HG02884 (cell line): ENCODE results near the gene TIE1.

Experiments used
- ATAC-seq: cut with Tn5 transposase; IDR thresholded peaks from one replicate; pipeline ENCODE4 v1.9.1; 2021; ENCODE audit warnings: mild to moderate bottlenecking, moderate library complexity; ENCODE audit not compliant: unreplicated experiment

TIE1 gene

DNA sequence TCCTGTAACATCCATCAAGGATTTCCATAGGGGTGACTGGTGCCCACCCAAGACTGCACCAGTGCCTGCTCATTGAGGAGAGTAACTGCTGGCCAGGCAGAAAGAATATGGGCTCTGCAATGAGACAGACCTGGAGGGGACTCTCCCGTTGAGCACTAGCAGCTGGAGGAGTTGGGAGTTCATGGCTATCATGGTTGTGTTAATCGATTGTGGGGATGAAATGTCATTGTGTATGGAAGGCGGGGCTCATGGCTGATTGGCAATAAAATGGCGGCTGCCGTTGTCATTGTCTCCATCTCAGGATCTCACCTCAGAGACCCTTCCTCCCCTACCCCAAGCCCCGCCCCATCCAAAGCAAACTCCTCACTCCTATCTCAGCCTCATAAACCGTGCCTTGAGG, 27.1 kb upstream of the TIE1 start:
- no peak for ATAC-seq

DNA sequence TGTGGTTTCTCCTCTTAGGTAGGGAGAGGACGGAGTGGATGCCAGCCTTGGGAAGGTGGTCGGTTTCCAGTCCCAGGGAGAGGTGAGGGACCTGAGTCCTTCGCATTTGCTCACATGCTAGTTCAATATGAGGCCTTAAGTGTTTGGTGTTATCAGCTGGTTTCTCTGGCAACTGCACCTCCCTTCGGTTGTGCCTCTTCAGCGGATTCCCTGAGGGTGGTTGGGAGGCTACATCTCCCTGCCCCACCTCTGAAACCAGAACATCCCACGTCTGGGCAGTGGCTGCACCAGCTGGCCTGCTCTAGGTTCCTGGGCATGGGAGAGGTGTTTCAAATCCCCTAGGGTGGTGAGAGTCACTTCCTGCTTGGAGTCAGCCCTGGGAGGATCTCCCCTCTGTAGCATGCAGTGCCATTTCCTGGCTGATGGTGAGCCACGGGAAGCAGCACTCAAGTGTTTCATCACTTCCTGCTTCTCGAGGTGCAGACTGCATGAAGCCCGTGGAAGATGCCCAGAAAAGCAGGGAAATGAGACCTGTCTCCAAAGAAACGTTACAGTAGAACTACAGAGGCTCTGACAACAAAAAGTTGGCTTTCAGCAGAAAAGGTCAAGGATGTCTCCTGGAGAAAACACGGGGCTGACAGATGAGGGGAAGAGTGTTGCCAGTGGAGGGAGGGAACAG, 26.5 kb upstream of the TIE1 start:
- no peak for ATAC-seq

DNA sequence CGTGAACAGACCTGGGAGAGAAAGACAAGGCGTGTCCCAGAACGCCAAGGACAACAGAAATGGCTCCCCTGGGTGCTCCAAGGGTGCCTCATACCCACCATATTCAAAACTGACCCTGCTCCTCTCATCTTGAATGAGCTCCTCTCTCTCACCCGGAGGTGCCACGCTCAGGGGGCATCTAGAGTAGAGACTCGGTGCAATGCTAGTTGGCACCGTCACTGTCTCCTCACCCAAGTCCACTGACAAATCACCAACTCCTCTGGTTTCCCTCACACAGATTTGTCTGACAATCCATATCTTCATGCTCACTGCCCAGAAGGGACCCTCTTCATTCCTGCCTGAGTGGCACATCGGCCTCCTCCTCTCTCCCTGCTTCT, 26.0 kb upstream of the TIE1 start:
- no peak for ATAC-seq

DNA sequence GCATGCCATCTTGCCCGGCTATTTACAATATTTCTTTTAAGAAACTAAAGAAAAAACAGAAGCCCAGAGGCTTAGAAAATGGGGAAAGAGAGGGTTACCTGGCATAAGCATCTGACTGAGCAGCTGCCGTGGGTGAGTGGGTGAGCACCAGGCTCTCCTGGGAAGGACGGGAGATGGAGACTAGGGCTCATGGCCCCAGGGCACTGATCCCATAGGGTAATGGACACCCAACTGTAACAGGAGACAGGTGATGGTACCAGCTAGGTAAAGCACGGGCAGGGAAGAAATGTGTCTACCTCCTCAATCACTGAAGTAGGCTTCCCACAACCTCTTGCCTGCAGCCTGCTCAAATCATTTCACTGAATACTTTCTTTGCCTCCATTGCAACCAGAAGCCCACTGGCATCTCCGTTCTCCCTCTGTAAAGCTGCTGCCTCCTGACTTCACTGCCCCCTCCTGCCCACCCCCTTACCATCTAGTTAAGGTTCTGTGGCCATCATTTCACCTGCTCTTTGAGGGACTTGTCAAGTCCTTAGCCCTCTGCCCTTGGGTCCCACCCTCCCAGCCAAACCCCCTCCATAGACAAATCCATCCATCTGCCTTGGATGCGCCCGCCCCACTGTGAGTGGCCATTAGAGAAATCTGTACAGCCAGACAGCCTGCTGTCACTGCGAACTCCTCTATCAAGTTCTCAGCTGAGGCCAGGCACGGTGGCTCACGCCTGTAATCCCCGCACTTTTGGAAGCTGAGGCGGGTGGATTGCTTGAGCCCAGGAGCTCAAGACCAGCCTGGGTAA, 24.8 kb upstream of the TIE1 start:
- ATAC-seq = no peak

DNA sequence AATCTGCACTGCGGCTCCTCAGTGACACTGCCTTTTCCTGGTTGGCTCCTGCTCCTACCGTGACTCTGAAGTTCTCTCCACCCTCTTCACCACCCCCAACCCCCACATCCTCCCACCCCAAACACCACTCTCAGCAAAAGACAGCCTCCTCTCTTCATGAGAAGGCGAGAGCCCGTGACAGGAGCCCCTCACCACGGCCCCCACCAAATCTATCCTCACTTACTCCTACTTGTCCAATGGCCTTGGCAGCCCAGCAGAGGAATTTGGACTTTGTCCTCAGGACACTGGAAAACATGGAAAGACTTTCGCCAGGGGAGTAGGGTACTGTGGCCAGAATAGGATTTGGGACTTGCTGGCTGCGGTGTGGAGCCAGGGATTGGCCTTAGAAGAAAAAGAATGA, 24.1 kb upstream of the TIE1 start:
- ATAC-seq = no peak

DNA sequence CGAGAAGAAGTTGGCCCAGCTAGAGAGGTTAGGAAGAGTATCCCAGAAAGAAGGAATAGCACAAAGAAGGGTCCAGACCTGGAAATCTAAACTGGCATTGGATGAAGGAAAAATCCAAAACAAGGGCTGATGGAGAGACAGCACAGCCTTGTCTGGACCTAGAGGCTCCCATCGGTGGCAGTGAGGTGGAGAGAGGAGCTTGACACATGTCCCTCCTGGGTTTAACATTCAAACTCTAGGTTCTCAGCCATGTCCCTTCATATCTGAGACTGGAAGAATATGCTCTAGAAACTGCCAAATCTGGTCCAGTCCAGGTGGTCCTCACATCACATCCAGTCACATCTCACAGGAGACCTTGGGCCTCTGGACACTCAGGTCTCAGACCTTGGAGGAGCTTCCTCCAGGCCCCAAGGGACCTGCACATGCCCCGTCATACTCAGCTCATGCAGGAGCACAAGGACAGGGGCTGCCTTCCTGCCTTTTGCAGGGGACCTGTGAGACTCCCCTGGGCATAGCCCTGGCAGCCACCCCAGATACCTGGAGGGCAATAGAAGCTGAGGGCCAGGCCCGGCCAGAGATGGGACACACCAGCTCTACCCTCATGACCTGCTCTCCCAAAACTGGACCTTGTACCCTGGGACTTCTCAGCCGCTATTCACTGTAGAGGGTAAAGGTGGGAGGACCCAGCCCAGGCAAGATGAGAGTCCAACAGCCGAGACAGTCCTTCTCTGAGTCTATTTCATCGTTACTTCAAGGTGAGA, 23.5 kb upstream of the TIE1 start:
- ATAC-seq = no peak

DNA sequence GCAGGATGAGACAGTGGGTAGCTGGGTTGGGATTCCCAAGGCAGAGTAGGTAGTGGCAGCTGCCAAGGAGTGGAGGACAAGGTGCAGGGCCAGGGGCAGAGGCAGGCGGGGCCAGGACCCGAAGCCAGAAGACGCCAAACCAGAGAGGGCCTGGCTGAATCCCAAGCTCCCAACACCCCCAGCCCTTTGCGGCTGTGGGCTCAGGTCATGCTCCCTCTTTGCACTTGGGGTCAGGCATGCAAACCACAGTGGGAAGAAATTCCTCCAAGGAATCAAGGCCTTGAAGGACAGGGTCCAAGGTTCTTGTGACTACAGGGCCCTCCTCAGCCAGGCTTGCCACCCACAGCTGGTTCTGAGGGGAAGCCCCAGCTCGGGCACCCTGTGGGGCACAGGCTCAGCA, 21.6 kb upstream of the TIE1 start:
- no peak for ATAC-seq

DNA sequence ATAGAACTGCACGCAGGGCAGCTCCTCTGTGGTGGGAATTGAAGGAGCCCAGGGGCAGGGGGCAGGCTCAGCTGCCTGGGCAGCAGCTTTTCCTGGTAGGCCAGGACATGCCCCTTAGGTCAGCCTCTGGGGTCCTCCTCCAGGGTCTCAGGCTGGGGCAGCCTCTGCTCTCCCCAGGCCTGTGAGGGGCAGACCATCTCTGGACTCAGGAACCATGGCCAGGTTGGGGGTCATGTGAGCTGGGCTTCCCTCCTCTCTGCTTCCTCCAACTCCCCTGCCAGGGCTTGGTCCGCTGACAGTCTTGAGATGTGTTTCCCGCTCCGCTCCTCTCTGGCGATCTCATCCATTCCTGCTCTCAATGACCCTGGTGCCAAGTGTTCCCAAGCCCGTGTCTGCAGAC, 21.1 kb upstream of the TIE1 start:
- no peak for ATAC-seq

DNA sequence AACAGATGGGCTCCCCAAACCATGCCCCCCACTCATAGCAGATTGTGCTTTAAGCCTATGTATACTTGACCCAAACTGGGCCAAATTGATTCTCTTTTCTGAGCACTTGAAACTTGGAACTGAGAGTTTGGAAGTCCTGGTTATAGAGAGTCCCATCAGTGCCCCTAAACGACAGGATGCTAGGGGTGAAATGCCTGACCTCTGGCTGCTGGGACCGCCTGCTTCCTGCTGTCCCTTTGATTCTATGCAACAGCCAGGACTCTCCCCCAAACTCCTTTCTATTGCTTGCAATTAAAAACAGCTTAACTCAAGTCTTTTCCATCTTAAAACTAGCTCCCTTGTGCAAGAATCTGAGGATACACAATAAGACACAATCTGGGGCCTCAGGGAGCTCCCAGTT, 20.1 kb upstream of the TIE1 start:
- no peak for ATAC-seq

DNA sequence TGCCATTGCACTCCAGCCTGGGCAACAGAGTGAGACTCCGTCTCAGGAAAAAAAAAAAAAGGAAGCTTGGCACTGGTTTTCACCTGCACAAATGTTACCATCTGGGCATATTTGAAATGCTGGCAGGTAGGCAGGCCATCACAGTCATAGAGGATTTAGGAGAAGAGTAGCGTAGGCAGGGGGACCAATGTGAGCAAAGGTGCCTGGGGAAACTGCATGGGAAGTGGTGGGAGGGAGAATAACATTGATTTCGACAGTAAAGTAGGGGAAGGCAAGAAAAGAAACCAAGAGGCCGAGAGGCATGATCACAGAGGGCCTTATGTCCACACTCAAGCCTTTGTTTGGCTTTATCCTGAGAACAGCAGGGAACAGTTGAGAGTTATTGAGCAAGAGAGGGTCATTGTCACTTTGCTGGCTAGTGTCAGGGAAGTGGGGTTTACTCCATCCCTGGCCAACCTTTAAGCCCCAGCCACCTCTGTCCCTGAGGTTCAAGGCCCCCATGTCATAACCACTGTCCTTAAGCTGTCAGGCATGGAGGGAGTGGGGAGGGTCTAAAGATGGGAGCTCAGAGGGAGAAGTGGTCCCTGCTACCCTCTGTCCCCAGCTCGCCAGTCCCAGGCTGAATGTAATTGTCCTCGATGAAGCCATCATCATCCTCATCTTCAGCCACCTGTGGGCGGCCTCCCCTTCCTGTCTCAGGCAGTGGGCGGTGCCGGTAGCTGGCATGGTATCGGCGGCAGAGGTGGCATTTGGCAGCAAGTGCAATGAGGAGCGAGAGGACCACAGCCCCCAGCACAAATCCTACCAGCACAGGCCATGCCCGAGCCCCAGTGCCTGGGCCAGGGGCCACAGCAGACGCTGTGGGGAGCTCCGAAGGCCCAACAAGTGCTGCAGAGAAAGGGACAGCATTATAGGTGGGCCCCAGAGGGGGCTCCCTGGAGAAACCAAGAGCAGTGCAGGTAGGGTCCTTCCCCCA, 18.3 kb upstream of the TIE1 start:
- no peak for ATAC-seq

DNA sequence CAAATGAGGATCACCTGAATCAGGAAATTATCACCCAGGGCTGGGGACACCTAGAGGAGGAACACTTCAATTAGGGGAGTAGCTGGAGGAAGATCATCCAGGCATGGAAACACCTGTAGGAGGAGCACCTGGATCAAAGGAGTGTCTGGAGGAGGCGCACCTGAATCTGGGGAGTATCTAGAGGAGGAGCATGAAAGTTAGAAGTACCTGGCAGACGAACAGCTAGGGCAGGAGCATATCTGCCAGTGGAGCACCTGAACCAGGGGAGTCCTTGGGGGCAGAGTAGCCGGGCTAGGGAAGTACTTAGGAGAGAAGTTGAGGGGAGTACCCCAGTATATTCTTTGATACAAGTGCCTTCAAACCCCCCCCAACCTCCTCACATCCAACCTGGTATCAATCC, 16.7 kb upstream of the TIE1 start:
- ATAC-seq = no peak

DNA sequence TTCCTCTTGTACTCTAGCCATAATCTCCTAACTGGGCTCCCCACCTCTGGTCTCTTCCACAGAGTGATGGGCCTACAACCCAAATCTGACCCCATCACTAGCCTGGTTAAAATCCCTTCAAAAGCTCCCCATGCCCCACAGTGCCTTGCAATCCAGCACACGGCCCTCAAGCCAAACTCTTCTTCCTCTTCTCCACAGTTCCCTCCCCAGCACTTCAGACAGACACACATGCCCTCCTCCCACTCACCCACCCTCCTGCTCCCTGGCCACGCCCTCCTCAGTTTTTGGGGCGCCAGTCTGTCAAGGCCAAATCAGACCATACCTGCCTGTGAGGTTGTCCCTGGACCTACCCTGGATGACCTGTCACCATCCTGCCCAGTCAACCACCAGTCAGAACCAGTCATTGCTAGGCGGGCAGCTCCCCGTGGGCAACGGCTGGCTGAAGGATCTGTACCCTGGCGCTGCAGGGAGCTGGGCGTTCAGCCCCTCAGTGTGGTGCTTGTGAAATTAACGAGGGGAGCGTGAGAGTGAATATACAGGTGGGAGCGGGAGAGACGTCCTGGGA, 16.2 kb upstream of the TIE1 start:
- ATAC-seq = no peak

DNA sequence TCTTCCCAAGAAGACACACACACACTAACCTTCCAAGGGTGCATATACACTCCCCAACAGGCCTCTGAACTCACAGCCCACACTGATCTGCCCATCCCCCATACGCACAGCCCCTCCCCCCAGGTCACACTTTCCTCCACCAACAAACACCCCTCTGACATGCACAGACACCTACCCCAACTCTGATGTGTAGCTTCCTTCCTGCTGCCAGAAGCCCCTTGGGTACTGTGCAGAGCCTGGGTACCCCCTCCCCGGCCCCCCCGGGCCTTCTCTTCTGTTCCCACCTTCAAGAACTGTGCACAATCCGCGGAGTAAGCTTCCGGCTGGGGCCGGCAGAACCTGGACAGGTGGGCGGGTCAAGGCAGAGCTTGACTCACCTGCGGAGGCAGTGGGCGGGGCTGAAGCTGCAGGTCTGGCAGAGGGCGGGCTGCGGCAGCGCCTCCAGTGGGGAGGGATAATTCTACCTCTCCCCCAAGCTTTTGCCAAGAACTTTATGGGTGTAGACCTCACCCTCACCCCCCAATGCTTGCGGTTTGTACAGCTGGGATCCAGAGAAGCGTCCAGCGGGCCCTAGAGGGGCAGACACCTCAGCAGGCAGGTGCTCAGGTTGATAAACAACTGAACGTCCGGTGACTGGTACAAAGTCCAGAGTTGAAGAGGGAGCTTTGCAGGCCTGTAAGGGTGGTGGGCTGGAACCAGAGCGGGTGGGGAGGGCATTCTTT, 15.4 kb upstream of the TIE1 start, which contains the start of gene C1orf210:
C1orf210 (minus strand) TSS at position 313 of the 722 bp plus-strand sequence. CDS start 2,311 bp downstream, outside the sequence.
- ATAC-seq = no peak

DNA sequence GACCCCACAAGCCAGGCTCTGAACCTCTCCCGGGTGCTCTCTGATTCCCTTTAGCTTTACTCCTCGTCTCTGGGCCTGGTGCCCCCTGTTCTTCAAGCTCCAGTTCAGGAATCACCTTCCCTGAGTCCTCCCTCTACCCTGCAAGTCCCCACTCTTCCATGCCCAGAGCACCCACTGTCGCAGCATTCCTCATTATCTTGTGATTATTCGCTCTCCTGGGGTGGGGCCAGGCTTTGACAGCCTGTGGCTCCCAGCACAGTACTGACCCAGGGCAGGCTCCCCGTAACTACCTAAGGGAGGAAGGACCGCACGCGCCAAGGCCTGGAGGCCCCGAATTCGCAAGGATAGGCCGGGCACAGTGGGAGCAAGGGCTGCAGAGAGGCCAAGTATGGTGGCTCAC, 14.7 kb upstream of the TIE1 start:
- no peak for ATAC-seq

DNA sequence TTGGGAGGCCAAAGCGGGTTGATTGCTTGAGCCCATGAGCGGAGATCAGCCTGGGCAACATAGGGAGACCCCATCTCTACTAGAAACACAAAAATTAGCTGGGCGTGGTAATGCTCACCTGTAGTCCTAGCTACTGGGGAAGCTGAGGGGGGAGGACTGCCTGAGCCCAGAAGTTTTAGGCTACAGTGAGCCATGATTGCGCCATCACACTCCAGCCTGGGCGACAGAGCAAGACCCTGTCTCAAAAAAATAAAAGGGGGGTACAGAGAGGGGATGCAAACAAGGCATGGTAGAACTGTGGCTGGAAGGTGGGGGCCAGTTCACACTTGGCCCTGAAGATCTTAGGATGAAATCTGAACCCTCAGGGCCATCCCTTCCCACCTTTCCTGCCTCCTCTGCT, 14.2 kb upstream of the TIE1 start:
- no peak for ATAC-seq

DNA sequence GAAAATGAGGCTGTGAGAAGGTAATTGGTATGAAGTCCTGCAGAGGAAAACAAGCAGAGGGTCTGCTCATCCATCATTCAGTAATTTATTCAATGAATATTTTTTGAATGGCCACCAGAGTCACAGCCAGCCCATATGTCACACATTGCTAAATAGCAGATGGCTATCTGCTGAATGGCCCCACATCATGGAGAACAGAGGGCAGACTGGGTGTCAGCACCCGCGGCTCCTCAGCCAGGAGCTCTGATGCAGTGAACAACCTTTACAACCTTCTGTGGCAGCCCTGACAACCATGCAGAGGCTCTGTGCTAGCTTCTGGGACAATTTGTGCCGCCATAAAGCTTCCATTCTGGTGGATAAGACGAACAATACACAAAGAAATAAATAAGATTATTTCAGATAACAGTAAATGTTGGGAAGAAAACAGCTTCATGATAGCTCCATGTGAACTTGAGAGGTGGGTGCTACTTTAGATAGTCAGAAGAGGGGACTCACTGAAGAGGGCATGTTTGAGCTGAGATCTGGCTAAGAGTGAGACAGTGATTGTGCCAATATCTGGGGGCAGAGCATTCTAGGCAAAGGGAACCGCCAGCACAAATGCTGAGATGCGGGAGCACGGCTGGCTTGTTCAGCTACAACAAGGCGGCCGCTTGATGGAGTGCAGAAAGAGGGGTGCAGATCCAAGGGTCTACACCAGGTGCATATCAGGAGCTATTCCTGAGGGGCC, 12.6 kb upstream of the TIE1 start:
- no peak for ATAC-seq

DNA sequence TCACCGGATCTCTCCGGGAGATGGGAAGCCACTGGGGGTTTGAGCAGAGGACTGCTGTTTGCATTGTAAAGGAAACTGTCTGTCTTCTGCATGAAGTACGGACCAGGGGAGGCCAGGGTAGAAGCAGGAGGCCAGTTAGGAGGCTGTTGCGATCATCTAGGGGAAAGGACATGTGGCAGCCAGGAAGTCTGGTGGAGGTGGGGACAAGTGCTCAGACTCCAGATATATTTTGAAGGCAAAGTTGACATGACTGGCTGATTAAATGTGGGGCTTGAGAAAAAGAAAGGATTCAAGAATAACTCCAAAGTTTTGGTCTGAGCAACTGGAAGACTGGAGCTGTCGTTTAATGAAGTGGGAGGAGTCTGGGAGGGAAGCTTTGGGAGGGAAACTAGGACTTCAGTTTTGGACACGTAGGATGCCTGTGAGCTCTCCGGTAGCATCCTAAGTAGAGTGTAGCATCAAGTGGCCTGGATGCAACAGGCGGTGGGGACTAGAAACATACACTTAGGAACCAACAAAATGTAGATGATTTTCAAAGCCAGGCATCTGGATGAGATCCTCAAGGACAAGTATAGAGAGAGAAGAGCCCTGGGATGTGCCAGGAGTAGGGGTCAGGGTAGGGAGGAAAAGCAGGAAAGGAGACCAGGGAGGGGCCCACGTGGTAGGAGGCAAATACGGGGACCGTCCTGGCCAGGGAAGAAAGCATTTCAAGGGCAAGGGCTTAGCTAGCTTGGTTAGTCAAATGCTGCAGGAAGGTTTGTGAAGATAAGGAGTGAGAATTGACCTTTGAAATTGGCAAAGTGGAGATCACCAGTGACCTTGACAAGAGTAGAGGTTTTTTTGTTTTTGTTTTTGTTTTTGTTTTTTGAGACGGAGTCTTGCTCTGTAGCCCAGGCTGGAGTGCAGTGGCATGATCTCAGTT, 11.7 kb upstream of the TIE1 start:
- ATAC-seq = no peak

DNA sequence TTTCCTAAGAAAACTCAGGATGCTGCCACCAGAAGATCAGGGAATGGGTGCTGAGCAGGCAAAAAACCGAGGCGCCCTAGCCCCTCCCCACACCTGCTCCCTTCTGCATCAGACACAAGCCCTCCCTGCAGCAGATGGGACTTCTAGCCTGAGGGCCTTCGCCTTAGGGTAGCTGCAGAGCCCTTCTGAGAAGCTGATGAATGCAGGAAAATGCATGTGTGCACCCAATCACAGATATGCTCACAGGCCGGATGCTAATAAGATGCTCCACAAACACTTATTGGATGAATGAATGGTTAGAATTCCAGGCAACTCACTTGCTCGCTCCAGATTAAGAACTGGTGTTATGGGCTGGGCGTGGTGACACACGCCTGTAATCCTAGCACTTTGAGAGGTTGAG, 8.6 kb upstream of the TIE1 start:
- ATAC-seq = no peak
